ENCODE data around the gene CMSS1.

DNA sequence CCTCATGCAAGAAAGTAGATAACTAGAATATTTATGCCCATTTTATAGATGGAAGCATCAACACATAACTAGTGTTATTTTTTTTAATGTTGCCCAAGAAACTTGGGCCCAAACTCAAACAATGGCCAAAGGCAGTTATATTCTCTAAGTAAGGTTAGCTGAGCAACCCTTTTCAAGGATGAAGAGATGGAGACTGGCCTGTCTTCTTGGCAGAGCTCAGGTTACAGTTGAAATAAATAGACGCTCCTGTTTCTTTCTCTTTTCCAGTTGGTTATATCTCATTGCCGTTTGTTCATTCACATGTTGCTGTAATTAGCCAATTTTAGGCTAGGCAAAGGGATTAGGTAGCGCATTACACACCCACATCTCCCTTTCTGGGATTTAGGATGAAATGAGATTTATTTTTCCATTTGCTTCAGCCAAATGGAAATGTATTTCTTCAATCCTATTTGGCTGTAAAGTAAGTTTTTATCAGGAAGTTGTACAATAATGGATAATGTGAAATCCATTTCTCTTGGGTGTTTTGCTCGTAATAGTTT is 93.2 kb downstream of the CMSS1 start:
- TF ChIP-seq, protein P1, sequence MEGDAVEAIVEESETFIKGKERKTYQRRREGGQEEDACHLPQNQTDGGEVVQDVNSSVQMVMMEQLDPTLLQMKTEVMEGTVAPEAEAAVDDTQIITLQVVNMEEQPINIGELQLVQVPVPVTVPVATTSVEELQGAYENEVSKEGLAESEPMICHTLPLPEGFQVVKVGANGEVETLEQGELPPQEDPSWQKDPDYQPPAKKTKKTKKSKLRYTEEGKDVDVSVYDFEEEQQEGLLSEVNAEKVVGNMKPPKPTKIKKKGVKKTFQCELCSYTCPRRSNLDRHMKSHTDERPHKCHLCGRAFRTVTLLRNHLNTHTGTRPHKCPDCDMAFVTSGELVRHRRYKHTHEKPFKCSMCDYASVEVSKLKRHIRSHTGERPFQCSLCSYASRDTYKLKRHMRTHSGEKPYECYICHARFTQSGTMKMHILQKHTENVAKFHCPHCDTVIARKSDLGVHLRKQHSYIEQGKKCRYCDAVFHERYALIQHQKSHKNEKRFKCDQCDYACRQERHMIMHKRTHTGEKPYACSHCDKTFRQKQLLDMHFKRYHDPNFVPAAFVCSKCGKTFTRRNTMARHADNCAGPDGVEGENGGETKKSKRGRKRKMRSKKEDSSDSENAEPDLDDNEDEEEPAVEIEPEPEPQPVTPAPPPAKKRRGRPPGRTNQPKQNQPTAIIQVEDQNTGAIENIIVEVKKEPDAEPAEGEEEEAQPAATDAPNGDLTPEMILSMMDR (IDR thresholded peaks at IDR 0.05), result no peak
- TF ChIP-seq POLR2A (IDR thresholded peaks at IDR 0.05), result no peak

All from right lobe of liver (tissue), 4 donors.